ENCODE results near the gene AP1G1.
A peak's percentile ranks its signal among the peaks of the same experiment; 100 is the strongest.
"Not testable (repeated sequence)": the region's sequence is repeated elsewhere in the genome, so short reads cannot be mapped to it uniquely, and the experiment has no call there.

AP1G1 gene

GRCh38 chr16:71808593-71809459, at the start of gene AP1G1:
AP1G1 (minus strand) TSS chr16:71808834; CDS start chr16:71789479, 19,355 bp downstream.
- DNase-seq (ENCODE audit: low spot score) = peak; percentile 98

GRCh38 chr16:71855937-71856662, 47.5 kb upstream of the AP1G1 start:
- DNase-seq (ENCODE audit: low spot score) = peak; percentile 30

DNA sequence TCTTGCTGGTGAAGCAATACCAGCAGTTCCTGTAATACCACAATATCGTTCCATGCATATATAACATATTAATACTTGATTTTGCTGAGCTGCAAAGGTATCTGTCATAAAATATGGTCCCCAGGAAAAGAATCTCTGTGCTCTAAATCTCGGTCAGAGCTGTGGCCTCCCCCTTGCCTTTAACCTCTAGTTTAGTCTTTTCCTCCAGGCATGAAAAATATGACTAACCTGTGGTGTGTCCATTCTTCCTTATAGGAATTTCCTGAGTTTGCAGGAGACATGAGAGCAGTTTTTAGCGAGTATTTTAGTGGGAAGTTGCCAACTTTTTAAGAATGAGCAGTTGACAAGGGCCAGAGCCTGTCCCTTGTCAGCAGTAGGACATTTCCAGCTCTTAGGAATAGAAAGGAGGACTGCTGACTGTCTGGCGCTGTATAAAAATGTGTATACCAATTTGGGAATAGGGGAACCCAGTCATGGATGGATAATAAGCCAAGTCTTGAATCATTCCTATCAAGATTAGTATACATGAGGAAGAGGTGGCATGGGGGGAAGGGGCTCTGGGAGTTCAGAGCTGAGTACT, 45.8 kb upstream of the AP1G1 start:
- peak; percentile 83 for DNase-seq (ENCODE audit: low spot score)

DNA sequence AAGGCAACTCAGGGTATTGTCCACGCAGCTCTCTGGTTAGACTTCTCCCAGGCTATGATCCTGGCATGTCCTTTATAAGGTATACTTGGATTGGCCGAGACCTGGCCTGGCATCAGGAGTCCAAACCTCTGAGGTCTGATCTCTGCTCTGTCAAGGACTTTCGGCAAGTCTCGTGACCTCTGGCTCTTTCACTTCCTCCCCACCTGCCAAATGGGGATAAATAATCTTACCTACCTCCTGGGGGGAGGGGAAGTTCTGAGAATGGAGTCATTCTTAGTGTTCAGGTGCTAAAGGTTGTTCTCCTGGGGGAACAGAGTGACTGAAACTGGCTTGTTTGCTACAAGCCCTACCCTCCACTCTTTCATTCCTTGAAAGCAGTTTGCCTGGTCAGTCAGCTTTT, 44.8 kb upstream of the AP1G1 start:
- DNase-seq (ENCODE audit: low spot score) = no peak

DNA sequence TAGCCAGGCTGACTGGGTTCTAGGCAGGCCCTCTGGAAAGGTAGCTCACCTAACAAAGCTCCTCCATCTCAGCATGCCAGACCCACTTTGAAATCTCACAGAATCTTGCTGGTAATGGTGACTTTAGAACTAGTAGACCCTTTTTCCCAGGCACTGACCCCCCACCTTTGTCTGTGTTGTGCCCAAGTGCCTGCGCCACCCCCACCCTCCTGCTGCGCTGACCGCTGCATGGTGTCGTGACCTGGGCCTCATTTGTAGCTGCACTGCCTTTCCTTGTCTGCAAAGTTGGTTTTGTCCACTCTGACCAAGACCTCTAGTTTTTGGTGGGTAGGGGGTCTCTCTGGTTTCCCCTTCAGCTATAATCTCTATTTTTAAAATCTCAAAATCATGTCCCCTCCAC, 43.9 kb upstream of the AP1G1 start:
- no peak for DNase-seq (ENCODE audit: low spot score)

GRCh38 chr16:71852158-71852557, 43.5 kb upstream of the AP1G1 start:
- no peak for DNase-seq (ENCODE audit: low spot score)

GRCh38 chr16:71851746-71852145, 43.1 kb upstream of the AP1G1 start:
- no peak for DNase-seq (ENCODE audit: low spot score)

- peak; percentile 64 for DNase-seq (ENCODE audit: low spot score)
Measured at GRCh38 chr16:71848622-71849021, 40.0 kb upstream of the AP1G1 start.

- DNase-seq (ENCODE audit: low spot score) = no peak
Measured at GRCh38 chr16:71847096-71847495, 38.5 kb upstream of the AP1G1 start.

GRCh38 chr16:71846431-71846830, 37.8 kb upstream of the AP1G1 start:
- DNase-seq (ENCODE audit: low spot score) = no peak

DNA sequence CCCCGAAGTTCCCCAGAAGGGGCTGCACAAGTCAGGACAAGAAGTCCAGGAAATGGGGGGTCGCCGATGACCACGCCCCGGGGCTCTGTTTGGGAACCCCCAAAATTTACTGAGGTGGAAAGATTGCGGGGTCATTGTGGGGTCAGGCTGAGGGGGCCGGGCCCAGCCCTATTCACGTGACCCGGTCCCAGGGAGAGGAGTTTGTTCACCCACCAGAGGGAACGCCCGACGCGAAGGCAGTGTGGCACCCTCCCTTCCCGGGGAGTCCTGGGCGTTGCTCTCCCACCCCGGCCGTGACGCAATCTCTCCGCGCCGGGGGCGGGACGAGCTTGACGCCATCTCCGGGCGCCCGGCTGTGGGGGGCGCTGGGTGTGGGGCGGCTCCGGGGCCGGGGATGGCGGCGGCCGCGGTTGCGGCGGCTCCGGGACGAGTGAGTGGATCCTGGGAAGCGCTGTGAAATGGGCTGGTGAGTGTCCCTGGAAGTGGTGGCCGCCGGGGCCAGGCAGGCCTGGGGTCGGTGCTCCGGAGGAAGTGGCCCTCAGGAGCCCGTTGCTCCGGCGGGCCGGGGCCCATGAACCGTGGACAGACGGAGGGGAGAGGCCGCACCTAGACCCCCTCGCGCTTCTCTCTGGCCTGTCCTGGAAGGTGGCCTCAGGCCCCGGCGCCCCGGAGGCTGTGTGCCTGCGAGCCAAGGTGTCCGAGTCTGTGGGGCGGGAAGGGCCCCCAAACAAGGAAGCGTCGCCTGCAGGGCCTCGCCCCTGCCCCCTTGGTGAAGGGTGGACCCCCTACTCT, 37.2 kb upstream of the AP1G1 start, which contains the start of gene ATXN1L:
TSS of gene ATXN1L (plus strand) at position 338 of the 792 bp plus-strand sequence. CDS start 3,765 bp downstream, outside the sequence.
- peak; percentile 92 for DNase-seq (ENCODE audit: low spot score)

- DNase-seq (ENCODE audit: low spot score) = peak; percentile 30
Measured at GRCh38 chr16:71843572-71843971, 34.9 kb upstream of the AP1G1 start.

DNA sequence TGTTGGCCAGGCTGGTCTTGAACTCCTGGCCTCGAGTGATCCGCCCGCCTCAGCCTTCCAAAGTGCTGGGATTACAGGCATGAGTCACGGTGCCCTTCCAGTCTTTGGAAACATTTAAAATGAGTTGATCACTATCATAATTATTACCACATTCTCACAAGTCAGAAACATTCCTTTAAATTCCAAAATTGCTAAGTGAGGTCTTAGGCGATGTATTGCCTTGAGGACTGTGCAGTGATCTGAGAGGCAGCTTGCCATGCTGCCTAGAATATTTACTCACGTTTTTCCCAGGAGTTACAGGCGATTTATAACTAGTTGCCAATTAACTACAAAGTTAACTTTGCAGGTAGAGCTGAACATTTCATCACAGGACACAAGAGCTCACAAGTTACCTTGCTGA, 31.4 kb upstream of the AP1G1 start:
- no peak for DNase-seq (ENCODE audit: low spot score)

DNA sequence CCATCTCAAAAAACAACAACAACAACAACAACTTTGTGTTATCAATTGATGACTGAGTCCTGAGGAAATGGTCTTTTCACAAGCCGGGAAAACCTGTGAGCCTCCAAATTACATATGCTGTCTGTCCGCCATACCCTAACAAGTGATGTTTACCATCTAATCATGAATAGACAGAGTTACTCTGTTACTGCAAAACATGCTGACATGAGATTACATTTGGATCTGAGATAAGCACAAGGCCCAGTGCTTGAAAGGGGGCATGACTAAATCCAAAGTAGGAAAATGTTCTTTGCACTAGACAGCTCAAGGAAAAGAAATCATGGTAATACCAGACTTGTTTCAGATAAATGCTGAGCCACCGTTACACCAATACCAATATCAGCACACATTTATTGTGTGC, 28.5 kb upstream of the AP1G1 start:
- no peak for DNase-seq (ENCODE audit: low spot score)

GRCh38 chr16:71834291-71834690, 25.7 kb upstream of the AP1G1 start:
- DNase-seq (ENCODE audit: low spot score) = no peak

DNA sequence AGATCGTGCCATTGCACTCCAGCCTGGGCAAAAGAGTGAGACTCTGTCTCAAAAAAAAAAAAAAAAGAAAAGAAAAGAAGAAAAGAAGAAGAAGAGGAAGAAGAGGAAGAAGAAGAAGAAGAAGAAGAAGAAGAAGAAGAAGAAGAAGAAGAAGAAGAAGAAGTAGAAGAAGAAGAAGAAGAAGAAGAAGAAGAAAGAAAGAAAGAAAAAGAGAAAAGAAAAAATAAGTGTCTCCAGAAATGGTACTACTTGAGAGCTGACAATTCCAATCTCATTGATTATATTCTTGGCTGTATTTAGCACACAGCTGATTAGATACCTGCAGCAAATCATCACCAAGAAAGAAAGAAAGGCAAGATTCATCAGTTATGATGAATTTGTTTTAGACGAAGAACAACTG, 23.5 kb upstream of the AP1G1 start:
- DNase-seq (ENCODE audit: low spot score) = not testable (repeated sequence)

DNA sequence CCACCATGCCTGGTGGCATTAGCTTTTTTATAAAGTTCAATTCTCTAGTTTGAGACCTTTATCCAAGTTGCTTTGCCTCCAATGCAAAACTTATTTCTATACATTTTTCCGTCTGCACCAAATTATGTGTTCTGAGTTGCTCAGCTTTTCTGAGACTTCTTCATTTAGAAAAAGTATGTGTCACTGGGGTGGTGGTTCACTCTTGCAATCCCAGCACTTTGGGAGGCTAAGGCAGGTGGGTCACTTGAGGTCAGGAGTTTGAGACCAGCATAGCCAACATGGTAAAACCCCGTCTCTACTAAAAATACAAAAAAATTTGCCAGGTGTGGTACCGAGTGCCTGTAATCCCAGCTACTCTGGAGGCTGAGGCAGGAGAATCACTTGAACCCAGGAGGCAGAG, 23.1 kb upstream of the AP1G1 start:
- DNase-seq (ENCODE audit: low spot score) = not testable (repeated sequence)

- DNase-seq (ENCODE audit: low spot score) = no peak
Measured at GRCh38 chr16:71830359-71830758, 21.7 kb upstream of the AP1G1 start.

- DNase-seq (ENCODE audit: low spot score) = no peak
Measured at GRCh38 chr16:71826533-71827017, 17.9 kb upstream of the AP1G1 start.

DNA sequence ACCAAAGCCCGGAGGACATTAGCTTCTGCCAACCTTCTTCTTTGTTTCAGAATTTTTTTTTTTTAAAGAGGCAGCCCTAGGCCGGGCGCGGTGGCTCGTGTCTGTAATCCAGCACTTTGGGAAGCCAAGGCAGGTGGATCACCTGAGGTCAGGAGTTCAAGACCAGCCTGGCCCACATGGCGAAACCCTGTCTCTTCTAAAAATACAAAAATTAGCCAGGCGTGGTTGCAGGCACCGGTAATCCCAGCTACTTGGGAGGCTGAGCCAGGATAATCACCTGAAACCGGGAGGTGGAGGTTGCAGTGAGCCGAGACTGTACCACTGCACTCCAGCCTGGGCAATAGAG, 8.5 kb upstream of the AP1G1 start:
- not testable (repeated sequence) for DNase-seq (ENCODE audit: low spot score)

GRCh38 chr16:71811261-71811803, 2.7 kb upstream of the AP1G1 start:
- DNase-seq (ENCODE audit: low spot score) = no peak

GRCh38 chr16:71810155-71810530, 1.5 kb upstream of the AP1G1 start:
- DNase-seq (ENCODE audit: low spot score) = not testable (repeated sequence)
